NCI-H2029 treated with DMSO at 0.1 percent for 48 hours (cell line): ENCODE measurements around the gene POLR3G.

Experiments
- DNase-seq: peaks from one replicate; lab custom pipeline; 2025; lab: John Stamatoyannopoulos, UW

Gene POLR3G, protein sequence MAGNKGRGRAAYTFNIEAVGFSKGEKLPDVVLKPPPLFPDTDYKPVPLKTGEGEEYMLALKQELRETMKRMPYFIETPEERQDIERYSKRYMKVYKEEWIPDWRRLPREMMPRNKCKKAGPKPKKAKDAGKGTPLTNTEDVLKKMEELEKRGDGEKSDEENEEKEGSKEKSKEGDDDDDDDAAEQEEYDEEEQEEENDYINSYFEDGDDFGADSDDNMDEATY

DNA sequence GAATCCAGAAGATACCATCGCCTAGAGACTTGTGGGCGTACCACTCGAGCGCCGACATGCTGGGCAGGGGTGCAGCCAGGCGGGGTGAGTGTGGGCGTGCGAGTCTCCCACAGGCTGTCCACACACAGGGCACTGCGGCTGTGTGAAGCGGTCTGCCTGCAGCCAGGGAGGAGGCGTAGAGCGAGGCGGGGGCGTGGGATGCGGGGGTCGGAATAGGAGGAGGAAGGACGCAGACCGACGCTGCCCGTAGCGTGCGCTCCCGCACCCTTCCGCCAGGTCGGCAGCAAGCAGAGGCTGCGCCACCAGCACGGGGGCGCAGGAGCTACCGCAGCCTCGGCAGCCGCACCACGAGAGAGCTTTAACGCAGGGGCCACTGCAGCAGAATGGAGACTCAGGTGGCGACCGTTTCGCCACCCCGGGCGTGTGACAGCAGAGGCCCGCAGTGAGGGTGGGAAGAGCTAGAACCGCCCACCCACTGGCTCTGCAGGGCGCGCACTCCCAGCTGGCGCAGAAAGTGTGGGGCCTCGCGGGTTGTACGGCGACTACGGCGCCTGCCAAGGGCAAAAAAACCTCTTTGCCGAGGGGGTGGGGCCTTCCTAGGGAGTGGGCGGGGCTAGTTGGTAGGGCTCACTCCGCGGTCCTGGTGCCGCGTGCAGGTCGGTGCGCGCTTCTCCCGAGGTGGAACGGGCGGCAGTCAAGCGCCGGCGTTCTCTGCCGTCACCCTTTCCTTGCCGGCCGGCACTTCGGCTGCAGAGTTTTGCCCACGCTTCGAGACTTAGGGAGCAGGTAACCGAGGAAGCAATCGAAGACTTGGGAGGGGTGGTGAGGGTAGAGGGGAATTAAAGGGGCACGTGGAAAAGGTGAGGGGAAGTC, at the start of gene POLR3G, which contains the start of gene MBLAC2:
Gene POLR3G (plus strand): TSS at position 630 of the 873 bp plus-strand sequence. CDS start 10,704 bp downstream, outside the sequence.
Gene MBLAC2 (minus strand): TSS at position 537 of the 873 bp plus-strand sequence. CDS start 479 bp downstream, at position 58.
- peak; percentile 81 for DNase-seq

DNA sequence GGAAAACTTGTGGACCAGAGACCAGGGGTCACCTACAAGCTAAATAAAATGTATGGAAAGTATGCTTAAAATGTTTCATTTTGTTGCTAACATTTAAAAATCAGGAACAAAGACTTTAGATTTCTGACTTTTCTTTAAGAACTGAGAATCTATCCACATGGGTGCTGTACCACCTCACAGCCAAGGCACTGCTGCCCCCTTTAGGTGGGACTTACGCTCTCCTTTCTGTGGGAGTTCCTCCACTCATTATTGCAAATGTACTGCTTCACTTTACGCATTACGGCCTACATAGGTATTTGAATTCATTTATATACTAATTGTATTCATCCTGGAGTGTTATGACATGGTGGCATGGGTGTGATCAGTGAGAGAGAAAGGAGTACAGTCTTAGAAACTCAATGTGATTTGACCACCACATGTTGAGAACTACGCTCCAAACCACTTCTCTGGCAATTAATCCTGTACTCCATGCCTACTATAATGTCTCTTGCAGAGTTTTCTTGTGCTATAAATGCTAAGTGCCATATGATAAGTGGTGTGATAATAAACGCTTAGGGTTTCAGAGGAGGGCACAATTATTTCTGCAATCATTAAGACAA, 40.4 kb upstream of the POLR3G start:
- DNase-seq: no peak

DNA sequence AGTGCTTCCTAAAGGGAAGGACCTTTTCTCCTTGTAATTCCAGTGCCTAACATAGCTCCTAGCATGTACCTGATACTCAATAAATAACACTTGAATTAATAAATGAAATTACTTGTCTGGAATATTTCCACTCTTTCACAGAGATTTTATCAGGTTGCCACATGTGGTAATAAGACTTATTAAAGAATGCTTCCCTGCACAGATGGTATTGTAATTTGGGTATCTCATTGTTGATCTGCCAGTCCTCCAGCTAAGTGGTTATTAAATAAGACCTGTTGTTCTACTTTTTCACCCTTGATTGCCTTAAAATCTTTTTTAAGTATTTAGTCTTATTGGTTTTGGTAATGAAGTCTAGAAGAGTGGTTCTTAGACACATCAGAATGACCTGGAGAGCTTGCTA, 37.0 kb upstream of the POLR3G start:
- DNase-seq: no peak

GRCh38 chr5:90438100-90438499, 36.6 kb upstream of the POLR3G start:
- DNase-seq: peak; percentile 48

GRCh38 chr5:90440644-90441043, 34.0 kb upstream of the POLR3G start:
- DNase-seq: no peak

DNA sequence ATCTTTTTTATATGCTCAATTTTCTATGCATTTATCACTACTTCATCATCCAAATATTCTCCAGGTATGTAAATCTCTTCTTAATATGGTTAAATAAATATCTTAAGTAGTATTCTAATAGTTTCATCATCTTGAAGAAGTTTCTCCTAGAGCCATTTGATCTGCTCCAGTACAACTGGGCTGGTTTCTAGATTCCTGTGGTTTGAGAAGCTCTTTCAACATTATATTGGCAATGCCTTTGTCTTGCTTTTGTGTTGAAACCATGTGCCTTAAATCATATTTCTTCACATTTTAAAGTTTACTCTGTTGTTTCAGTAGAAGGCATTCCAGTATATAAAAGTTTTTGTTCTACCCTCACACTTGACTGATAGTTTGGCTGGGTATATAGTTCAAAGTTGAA, 27.7 kb upstream of the POLR3G start:
- DNase-seq: no peak

DNA sequence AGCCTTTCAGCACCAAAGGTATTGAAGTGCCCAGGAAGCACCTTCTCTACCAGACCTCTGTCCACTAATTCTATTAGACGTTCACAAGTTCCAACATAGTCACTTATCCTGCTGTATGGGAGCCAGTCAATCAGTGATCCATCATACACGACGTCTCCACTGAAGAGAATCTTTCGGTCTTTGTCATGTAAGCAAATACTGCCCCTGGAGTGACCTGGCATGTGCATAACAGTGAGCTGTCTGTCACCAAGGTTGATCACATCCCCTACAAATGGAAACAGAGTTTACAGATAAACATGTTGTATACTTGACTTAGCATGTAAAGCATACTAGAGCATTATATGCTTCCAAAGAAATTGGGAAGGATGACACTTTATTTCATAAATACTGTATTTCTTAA, 13.4 kb upstream of the POLR3G start:
- DNase-seq: no peak

GRCh38 chr5:90472783-90473395, 1.8 kb upstream of the POLR3G start:
- DNase-seq: no peak

DNA sequence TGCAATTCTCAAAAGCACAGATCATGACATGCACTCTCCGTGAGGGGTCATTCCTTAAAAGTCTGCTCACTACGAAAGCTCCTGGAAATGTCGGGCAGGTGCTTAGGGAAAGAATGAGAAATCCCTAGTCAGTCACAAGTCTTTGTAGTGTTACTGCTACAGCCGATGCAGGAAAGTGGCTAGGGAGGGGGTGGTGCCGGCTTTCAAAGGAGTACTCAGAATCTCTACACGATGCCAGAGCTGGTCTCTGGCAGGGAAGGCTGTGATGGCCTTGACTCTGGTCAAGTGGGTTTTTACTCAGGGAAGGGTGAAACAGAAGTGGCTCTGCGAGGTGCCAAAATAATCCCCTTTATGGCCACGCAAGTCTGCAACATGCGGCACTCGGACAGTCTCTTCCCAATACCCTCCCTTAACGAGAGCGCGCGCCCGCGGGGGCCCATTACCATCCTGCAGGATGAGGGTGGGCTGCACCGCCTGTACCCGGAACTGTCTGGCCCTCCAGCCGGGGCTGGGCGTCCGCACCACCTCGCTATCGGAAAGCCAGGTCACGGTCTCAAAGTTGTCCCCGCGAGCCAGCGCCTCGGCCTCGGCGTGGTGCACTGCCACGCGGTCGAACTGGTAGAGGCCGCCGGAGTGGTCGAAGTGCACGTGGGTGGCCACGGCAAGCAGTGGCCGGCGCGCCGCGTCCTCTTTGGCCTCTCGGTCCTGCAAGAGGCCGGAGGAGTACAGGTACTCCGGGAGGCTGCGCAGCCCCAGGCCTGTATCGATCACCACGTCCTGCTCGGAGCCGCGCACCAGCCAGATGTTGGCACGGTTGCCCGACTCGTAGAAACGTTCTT, 1.0 kb upstream of the POLR3G start:
- peak; percentile 35 for DNase-seq

DNA sequence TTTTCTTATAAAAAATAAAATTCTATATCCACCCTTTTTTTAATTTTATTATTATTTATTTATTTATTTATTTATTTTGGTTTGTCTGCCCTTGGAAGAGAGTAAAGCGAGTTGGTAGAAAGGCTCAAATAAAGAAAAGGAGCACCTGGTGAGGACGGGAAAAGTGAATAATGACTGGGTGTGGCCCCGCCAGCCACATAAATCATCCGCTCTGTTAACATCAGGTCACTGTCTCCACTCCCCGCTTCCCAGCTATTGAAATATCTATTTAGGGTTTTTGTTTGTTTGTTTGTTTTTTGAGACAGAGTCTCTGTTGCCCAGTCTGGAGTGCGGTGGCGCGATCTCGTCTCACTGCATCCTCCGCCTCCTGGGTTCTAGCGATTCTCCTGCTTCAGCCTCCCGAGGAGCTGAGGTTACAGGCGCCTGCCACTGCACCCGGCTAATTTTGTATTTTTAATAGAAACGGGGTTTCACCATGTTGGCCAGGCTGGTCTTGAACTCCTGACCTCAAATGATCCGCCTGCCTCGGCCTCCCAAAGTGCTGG, 844 bp downstream of the POLR3G start:
- no peak for DNase-seq

DNA sequence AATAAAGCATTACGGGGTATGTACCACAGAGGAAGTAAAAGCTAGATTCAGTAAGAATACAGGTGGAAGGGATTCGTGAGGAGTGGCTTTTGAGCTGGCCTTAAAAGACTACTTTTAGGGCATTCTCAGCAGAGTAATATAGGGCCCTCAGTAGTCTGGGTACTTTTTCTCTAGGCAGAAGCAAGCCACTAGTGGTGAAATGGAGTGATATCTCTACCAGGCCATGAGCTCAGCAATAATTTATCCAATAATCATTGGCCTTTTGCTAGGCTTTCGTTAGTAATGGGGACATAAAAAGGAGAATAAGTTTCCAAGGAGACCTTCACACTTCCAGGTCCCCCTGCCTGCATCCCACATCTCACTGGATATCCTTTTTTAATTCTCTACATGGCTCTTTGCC, 1.7 kb downstream of the POLR3G start:
- no peak for DNase-seq

- DNase-seq: no peak
These were observed 2.4 kb downstream of the POLR3G start for GRCh38 chr5:90477073-90477472.

DNA sequence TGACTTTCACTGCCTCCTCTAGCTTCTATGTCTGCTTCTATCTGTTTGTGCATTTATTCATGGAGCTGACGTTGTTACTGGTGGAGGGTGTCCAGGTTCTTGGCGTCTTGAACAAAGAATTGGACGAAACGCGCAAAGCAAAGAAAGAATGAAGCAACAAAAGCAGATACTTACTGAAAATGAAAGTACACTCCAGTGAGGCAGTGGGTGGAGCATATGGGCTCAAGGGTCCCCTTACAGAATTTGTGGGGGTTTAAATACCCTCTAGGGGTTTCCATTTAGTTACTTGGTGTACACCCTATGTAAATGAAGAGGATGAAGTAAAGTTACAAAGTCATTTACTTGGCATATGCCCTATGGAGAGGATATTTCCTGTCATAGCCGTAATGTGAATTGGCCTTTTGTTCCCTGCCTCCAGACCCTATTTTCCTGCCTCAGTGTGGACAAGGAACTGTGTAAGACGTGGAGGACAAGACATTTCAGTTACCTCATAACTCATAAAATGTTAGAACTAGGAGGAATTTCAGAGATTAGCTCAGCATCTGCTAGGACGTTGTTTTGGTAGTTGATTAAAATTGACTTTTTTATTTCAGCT, 3.1 kb downstream of the POLR3G start:
- DNase-seq: no peak

GRCh38 chr5:90479611-90480385, 5.1 kb downstream of the POLR3G start:
- no peak for DNase-seq

DNA sequence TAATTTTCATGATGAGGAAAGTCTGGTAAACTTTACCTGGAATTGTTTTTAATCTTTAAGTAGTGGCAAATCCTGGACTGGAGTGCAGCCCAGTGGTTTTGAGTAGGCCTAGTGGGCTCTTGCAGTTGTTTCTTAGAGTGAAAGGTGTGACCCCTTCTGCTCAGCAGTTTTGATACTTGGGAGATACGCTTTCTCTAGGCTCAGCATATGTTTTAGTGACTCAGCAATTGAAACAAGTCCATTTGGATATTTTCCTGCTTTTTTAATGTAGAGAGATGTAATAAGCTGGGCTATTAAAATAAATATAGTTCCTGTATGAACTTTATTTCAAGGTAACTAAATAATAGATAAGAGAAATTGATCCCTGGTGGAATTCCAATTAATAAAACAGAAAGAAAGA, 6.0 kb downstream of the POLR3G start:
- DNase-seq: no peak

DNA sequence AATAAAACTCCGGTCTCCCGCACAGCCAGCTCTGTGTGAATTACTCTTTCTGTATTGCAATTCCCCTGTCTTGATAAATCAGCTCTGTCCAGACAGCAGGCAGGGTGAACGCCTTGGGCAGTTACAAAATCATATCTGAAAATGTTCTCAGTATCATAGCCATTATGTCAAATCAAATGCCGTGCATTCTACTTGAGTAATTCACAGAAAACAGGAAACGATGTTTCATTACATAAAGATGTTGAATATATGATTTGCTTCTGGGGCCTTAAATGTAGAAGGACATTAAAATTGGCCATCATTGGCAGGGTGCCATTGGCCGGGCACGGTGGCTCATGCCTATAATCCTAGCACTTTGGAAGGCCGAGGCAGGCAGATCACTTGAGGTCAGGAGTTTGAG, 8.5 kb downstream of the POLR3G start:
- DNase-seq: no peak

DNA sequence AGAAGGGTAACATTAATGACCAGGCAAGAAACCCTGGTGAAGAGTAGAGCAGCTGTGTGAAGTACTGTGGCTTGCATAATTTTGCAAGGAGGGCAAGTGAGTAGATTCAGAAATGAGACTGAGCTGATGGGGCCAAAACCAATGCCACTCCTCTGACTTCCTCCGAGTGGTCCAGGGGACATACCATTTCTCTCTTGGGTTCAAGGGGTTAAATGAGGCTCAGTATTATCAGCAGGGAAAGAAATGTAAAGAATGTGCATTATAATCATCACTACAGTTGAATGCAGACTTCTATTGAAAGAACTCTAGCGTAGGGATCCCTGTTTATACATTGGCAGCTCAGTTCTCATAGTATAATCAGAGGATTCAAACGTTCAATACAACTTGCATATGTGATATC, 9.9 kb downstream of the POLR3G start:
- no peak for DNase-seq

GRCh38 chr5:90488791-90489190, 14.1 kb downstream of the POLR3G start:
- DNase-seq: no peak

DNA sequence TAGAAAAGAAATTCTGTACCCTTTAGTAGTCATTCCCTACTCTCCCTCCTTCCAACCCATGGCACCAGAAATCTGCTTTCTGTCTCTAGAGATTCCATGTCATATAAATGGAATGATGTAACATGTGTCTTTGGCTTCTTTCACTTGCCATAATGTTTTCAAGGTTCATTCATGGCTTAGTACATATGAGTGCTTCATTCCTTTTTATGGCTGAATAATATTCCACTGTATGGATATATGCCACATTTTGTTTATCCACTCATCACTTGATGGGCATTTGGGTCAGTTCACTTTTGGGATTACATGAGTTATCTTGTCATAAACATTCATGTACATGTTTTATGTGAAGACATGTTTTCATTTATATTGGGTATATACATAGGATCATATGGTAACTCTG, 19.4 kb downstream of the POLR3G start:
- DNase-seq: no peak

DNA sequence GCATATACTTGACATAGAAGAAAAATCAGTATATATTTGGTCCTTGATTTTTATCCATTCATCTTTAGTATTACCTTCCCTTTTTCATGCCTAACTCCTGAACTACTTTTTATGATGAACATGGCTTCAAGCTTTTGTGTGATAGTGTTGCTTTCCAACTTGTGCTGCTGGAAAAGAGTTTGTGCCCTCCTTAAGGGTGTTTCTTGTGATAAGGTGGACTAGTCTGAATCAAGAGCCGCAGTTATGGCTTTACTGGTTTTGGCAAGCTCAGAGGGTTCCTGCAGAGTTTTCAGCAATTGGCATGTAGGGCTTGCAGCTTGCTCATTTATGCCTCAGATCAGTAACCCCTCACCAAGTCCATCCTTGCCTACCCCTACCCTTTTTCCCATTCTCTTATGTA, 20.5 kb downstream of the POLR3G start:
- no peak for DNase-seq
